ENCODE data around the gene GARS1.
"Not testable (repeated sequence)": the region's sequence is repeated elsewhere in the genome, so short reads cannot be mapped to it uniquely, and the experiment has no call there.

Gene GARS1

DNA sequence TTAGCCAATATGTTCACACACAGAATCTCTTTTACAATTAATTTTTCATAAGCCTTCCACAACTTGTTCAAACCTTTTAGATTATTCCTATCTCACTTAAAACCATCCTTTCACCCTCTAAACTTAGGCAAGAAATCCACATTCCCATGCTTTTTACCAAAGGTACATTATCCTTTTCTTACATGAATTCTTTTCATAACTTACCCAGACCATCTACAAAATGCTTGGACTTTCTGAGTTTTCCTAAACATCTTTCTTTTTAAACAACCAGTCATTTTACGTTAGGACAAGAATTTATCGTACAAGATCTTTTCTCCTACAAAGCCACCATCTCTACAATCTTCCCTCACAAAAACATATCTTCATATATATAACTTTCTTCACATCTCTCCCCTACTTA lies 18.8 kb upstream of the GARS1 start:
- DNase-seq (ENCODE audit: low read depth): no peak

DNA sequence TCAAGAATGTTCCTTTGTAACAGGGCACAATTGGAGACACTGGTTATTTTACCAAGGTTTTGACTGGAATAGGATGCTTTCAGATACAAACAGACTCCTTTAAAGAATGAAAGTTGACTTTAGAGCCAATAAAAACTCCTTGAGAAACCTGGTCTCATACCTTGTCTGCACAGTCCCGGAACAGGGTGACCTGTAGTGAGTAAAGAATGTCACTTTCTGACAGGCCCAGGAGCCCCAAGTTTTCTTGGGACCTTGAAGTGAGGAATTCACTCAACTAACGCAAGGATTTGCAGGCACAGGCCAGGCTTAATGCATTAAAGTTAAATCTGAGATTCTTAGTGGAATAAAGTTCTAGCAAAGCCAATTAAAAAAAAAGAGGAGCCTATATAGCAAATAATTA lies 11.5 kb upstream of the GARS1 start:
- no peak for DNase-seq (ENCODE audit: low read depth)

DNA sequence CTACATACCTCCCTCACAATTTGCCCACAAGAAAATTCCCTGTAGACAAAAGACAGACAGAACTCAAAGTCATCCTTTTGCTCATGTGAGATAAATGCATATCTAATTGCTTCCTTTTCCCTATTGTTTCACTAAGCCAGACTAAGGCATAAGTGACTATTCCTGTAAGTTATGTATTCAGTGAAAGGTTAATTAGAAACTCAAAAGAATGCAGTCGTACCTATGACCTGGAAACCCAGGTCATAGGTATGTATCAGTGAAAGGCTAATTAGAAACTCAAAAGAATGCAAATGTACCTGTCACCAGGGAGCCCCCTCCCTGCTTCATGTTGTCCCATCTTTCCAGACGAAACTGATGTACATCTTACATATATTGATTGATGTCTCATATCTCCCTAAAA lies 10.3 kb upstream of the GARS1 start:
- DNase-seq (ENCODE audit: low read depth): no peak

DNA sequence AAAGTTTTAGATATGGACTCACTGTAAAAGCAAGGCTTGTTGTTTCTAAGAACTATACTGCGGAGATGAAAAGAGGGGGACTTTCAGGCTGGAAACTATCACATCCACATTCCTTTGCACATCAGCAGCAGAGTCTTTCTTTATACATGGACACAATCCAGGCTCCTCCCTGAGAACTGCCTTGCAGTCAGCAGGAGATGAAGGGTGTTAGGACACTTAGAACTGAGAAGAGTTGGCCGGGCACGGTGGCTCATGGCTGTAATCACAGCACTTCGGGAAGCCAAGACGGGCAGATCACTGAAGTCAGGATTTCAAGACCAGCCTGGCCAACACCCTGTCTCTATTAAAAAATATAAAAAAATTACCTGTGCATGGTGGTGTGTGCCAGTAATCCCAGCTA lies 9.7 kb upstream of the GARS1 start:
- no peak for DNase-seq (ENCODE audit: low read depth)

GRCh38 chr7:30585675-30586074 lies 9.0 kb upstream of the GARS1 start:
- DNase-seq (ENCODE audit: low read depth): no peak

- DNase-seq (ENCODE audit: low read depth): not testable (repeated sequence)
Observed at GRCh38 chr7:30587547-30587946, 7.1 kb upstream of the GARS1 start.

GRCh38 chr7:30589111-30589510 lies 5.6 kb upstream of the GARS1 start:
- DNase-seq (ENCODE audit: low read depth): no peak

GRCh38 chr7:30594048-30594539 lies 584 bp upstream of the GARS1 start:
- DNase-seq (ENCODE audit: low read depth): peak; percentile 21

DNA sequence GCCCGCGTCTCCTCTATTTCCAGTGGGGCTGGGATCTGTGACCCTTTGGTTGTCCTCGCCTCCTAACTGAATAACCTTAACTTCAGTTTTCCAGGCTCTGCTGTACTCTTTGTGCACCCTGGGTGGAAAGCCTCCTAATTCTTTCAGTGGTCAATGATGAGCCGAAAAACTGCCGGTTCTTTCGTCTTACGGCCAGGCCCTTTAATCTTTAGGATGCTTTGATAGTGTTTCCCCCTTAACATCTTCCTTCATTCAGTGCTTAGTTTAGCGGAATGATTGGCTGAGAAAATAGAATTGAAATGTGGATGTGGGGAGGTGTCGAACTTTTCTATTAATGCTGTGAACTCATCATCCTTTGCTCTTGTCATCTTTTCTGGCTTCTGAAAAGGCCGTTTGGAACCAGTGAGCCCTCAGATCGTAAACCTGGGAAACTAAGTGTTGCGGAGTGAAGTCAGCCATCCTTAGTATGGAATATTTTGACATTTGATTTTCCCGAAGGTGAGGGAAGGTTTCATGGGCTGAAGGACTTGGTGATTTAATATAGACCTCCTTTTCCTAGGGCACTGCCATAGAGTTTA lies 847 bp downstream of the GARS1 start:
- DNase-seq (ENCODE audit: low read depth): no peak

DNA sequence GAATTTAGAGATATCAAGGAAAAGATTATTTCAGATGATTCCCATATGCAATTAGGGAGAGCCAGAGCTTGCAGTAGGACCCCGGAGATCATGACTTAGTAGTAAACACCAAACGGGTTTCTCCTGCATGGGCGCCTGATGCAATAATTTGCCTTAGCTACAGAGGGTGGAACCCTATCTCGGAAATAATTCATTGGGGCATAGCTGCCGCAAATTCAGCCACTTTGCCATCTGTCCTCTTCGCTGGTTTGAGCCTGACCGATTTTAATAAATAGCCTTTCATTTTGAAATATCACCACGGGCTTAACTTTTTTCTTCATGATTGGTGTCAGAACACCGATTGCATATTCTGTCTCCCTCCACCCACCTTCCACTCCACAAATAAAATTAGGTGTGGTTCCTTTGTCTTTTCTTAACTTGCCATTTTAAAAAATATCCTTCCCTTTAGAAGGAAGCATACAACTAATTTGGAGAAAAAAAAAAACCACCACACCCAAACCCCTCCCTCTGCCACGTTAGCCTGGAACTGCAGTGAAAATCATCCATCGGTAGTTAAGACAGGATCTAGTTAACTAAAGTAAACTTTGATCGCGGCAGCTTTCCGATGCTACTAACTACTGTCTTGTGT lies 1.4 kb downstream of the GARS1 start:
- DNase-seq (ENCODE audit: low read depth): peak; percentile 56

DNA sequence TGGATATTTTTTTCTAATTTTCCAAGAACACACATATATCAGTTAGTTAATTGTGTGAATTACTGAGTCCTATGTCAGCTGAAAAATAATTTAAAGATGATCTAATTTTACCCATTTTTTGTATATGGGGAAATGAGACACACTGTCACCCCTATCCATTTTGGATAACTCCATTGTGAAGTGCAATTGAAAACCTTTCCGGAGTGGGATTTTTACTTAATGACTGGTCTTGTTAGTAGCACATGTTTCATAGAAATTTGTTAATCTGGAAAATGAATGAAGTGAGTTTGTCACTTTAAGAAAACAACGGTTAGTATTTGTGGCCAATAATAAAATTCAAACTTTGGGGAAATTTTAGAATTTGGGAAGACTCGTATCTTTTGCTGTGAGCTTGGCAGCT lies 2.0 kb downstream of the GARS1 start:
- DNase-seq (ENCODE audit: low read depth): no peak

DNA sequence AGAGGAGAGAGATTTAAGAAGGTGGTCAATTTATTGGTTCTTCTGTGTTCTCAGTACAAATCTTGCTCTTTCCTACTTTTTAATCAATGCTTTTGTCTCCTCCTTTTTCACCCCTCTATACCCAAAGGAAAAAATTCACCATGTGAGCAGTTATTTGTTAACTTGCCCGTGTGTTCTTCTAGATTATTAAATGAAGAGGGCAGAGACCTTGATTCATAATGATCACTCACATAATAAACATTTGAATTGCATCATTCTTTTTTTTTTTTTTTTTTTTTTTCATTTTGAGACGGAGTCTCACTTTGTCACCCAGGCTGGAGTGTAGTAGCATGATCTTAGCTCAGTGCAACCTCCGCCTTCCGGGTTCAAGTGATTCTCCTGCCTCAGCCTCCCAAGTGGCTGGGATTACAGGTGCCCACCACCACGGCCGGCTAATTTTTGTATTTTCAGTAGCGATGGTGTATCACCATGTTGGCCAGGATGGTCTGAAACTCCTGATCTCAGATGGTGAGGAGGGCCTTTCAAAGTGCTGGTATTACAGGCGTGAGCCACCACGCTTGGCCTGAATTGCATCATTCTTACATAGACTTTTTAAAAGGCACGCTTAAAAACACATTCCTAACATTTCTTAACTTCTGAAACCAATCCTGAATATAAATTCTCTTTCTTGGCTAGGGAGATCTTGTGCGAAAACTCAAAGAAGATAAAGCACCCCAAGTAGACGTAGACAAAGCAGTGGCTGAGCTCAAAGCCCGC lies 3.6 kb downstream of the GARS1 start:
- DNase-seq (ENCODE audit: low read depth): peak; percentile 49

DNA sequence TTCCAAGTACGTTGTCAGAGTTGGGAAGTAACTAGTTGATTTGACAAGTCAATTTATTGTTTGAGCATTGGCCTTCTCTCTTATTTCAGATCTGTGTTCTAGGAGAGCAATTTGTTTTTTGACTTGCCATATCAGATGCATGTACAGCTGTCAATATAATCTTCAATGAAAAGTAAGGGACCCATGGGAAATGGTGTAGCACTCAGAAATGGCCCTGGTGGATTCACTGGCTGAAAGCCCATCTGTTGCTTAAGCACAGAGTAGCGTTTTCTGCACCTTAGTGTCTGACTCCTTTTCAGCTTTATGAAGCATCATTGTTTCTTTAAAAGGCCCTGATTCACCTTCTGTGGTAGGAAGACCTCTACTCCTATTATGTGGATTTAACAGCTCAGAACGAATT lies 10.2 kb downstream of the GARS1 start:
- DNase-seq (ENCODE audit: low read depth): no peak

GRCh38 chr7:30605832-30606231 lies 11.2 kb downstream of the GARS1 start:
- no peak for DNase-seq (ENCODE audit: low read depth)

GRCh38 chr7:30612658-30613265 lies 18.1 kb downstream of the GARS1 start:
- DNase-seq (ENCODE audit: low read depth): no peak

GRCh38 chr7:30613366-30614325 lies 19.0 kb downstream of the GARS1 start:
- DNase-seq (ENCODE audit: low read depth): no peak

DNA sequence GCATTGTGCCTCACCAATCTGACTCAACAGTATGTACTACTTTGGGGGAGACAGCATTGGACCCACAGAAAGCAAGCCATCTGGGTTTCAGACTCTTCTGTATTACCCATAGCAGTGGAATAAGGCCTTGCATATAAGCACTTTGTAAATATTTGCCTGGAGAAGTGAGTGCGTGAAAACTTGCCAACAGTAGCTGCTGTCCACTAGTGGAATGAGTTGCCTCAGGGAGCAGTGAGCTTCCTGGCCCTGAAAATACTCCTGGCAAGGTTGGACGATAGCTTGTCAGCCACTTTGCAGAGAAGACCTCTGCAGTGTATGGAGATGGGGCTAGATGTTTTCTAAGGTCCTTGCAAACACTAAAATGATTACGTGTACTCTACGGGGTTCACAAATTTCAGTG lies 21.6 kb downstream of the GARS1 start:
- no peak for DNase-seq (ENCODE audit: low read depth)

GRCh38 chr7:30617359-30617758 lies 22.7 kb downstream of the GARS1 start:
- DNase-seq (ENCODE audit: low read depth): no peak

- no peak for DNase-seq (ENCODE audit: low read depth)
Observed at GRCh38 chr7:30618080-30618676, 23.5 kb downstream of the GARS1 start.

- no peak for DNase-seq (ENCODE audit: low read depth)
Observed at GRCh38 chr7:30618961-30619360, 24.3 kb downstream of the GARS1 start.

DNA sequence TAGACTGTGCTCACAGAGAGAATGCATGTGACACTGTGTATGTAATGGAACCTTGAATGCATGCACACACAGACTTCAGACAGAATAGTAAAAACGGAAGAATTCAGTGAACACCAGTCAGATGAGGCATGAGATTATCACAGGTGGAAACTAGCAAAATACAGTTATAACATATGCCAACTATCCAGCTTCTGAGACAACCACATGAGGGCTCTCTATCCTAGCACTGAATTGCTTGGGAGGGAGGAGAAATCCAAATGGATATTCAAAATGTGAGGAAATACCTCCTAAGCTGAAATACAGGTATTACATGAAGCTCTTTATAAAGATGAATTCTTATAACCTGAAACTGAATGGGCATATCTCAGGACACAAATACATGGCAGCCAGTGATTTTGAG lies 30.6 kb downstream of the GARS1 start:
- no peak for DNase-seq (ENCODE audit: low read depth)
